ENCODE results near the gene NGFR.

DNA sequence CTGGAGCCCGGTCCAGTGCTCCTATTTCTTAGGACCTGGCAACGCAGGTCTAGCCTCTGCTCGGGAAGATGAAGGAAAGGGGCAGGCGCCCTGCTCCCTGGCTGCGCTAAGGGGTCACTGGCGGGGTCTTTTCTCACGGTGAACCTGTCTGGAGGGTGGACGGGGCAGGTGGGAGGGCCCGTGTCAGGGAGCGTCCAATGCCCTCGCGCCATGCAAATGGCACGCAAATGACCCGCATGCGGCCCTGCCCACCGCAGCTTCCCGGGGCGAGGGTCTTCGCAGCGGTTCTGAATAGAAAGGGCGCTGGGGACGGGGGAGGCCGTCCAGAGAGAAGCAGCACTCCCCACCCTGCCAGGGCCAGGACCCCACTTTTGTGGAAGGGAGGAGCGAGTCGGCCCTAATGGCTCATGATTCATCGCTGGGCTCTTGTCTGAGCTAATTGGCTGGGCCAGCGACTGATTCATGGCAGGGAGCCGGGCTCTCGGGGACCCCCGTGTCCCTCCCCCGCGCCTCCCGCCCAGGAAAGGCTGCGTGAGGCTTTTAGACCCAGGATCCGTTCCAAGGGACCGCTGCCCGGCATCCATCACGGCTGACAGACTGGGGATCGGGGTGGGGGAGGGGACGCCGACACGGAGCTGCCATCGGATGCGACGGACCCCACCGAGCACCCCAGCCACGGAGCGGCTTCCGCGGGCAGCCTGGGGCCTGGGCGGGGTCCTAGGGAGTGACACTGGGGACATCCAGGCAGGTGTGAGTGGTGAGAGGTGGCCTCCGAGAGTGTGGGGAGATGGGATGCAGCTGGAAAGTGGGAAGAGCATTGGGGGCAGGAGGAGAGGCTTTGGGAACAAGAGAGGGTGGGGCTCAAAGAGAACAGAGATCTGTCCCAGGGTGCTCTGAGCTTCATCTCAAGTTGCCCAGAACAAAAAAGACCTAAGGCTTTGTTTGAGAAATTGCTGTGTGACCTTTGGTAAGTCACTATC lies 25.0 kb upstream of the NGFR start:
- TF ChIP-seq, protein P1, sequence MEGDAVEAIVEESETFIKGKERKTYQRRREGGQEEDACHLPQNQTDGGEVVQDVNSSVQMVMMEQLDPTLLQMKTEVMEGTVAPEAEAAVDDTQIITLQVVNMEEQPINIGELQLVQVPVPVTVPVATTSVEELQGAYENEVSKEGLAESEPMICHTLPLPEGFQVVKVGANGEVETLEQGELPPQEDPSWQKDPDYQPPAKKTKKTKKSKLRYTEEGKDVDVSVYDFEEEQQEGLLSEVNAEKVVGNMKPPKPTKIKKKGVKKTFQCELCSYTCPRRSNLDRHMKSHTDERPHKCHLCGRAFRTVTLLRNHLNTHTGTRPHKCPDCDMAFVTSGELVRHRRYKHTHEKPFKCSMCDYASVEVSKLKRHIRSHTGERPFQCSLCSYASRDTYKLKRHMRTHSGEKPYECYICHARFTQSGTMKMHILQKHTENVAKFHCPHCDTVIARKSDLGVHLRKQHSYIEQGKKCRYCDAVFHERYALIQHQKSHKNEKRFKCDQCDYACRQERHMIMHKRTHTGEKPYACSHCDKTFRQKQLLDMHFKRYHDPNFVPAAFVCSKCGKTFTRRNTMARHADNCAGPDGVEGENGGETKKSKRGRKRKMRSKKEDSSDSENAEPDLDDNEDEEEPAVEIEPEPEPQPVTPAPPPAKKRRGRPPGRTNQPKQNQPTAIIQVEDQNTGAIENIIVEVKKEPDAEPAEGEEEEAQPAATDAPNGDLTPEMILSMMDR (IDR thresholded peaks at IDR 0.05): no peak
- no peak for TF ChIP-seq EZH2 (IDR thresholded peaks at IDR 0.05; ENCODE audit: borderline replicate concordance, insufficient read depth, low read depth, low read length, poor library complexity, severe bottlenecking)
